ENCODE measurements around the gene IFNG-AS1.

Gene IFNG-AS1

GRCh38 chr12:67981287-67982162 lies 7.7 kb upstream of the IFNG-AS1 start:
- Mint-ChIP-seq H3K9me3 (peaks cover 14% of the 10 kb centered on the region), H3K27me3 (ENCODE audit: low read depth) (peaks cover 4% of the 10 kb centered on the region), H3K4me1 (peaks cover 9% of the 10 kb centered on the region), H3K27ac (peak overlapping the region in 1 of 3 experiments; percentile 35), H3K36me3 (ENCODE audit: low read depth) (no peaks in the 10 kb centered on the region), H3K4me3 (no peak overlapping the region)
- no peak for TF ChIP-seq CTCF (IDR thresholded peaks at IDR 0.05; ENCODE audit: unreplicated experiment in 3 of 3)

DNA sequence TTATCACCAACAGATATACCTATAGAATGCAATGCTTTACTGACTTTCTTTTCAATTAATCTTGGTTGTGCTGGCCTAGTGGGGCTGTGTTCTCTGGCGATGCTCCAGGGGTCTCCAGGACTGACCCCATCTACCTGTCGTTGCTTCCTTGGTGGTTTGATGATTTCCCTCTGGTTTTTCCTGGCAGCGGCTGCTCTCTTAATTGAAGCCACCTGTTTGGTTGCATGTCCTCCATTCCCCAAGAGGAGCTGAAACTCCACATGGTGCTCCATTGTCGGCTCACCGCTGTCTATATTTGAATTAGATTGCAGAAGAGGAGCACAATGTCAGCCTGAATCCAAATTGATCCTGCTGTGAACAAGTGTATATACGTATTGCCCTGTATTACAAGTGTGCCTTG lies 7.1 kb upstream of the IFNG-AS1 start:
- H3K27ac Mint-ChIP-seq = peak overlapping the region in 1 of 3 experiments; percentile 35
- H3K4me3 Mint-ChIP-seq = no peak overlapping the region
- H3K36me3 Mint-ChIP-seq (ENCODE audit: low read depth) = no peaks in the 10 kb centered on the region
- peaks cover 14% of the 10 kb centered on the region for H3K9me3 Mint-ChIP-seq
- H3K4me1 Mint-ChIP-seq = peaks cover 9% of the 10 kb centered on the region
- peaks cover 4% of the 10 kb centered on the region for H3K27me3 Mint-ChIP-seq (ENCODE audit: low read depth)
- TF ChIP-seq CTCF (IDR thresholded peaks at IDR 0.05; ENCODE audit: unreplicated experiment in 3 of 3) = no peak

DNA sequence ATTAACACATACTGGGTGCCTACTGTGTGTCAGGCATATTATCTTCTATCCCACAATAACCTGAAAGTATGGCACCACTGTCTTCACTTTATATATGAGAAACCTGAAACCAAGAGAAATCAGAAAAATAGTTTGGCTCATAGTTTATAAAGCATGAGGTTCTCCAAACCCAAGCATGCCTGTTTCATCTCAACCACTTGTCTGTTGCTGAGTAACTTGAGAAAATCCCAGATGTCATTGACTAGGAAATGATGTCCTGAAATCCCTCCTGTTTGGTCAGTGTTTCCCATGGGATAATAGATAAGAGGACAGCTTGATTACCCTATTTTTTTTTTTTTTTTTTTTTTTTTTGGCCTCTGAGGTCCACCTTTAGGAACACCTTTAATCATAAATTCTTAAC lies 2.6 kb upstream of the IFNG-AS1 start:
- H3K9me3 Mint-ChIP-seq = no peaks in the 10 kb centered on the region
- TF ChIP-seq CTCF (IDR thresholded peaks at IDR 0.05; ENCODE audit: unreplicated experiment in 3 of 3) = no peak
- no peak overlapping the region for H3K4me3 Mint-ChIP-seq
- no peak overlapping the region for H3K27ac Mint-ChIP-seq
- no peaks in the 10 kb centered on the region for H3K27me3 Mint-ChIP-seq (ENCODE audit: low read depth)
- H3K36me3 Mint-ChIP-seq (ENCODE audit: low read depth) = no peaks in the 10 kb centered on the region
- peaks cover 7% of the 10 kb centered on the region for H3K4me1 Mint-ChIP-seq

- Mint-ChIP-seq H3K27ac (no peak overlapping the region), H3K4me3 (no peak overlapping the region), H3K9me3 (no peaks in the 10 kb centered on the region), H3K27me3 (ENCODE audit: low read depth) (no peaks in the 10 kb centered on the region), H3K4me1 (no peaks in the 10 kb centered on the region), H3K36me3 (ENCODE audit: low read depth) (no peaks in the 10 kb centered on the region)
- TF ChIP-seq CTCF (IDR thresholded peaks at IDR 0.05; ENCODE audit: unreplicated experiment in 3 of 3) = no peak
These were observed 636 bp upstream of the IFNG-AS1 start for GRCh38 chr12:67988601-67989021.

DNA sequence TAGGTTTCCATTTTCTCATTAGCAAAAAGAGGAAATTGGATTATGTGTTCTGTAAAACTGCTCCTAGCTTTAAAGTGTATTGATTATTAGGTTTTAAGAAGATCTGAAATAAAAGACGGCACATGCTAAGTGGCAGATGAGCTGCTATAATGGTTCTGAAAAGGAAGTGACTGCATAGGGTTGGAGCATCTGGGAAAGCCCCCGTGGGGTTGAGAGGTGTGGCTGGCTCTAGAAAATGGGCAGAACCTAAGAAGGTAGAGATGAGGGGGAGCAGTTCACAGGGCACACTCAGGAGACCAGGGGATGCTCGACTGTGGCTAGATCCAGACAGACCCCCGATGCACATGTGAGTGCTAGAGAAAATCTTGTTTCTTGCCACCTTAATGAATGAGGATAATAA lies 1.9 kb downstream of the IFNG-AS1 start:
- no peak overlapping the region for H3K4me3 Mint-ChIP-seq
- H3K27ac Mint-ChIP-seq = no peak overlapping the region
- H3K36me3 Mint-ChIP-seq (ENCODE audit: low read depth) = no peaks in the 10 kb centered on the region
- no peaks in the 10 kb centered on the region for H3K27me3 Mint-ChIP-seq (ENCODE audit: low read depth)
- no peak for TF ChIP-seq CTCF (IDR thresholded peaks at IDR 0.05; ENCODE audit: unreplicated experiment in 3 of 3)
- no peaks in the 10 kb centered on the region for H3K9me3 Mint-ChIP-seq
- no peaks in the 10 kb centered on the region for H3K4me1 Mint-ChIP-seq

DNA sequence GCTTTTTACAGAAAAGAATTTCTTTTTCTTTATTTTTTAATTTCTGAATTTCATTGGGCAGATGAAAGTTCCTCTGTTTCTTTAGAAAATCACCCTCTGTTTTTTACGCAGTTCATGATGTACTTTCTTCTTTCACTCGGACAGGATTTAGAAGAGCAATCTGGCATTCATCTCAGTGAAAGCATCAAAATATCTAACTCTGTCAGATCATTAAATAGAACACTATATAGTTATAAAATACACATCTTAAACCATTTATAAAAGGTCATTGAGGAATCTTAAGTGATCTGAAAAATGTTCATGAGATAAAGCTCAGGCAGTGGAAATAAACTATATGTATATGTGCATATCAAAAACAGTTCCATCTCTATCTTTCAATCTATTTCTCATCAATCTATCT lies 3.9 kb downstream of the IFNG-AS1 start:
- Mint-ChIP-seq H3K36me3 (ENCODE audit: low read depth) (no peaks in the 10 kb centered on the region), H3K4me3 (no peak overlapping the region), H3K27me3 (ENCODE audit: low read depth) (no peaks in the 10 kb centered on the region), H3K4me1 (no peaks in the 10 kb centered on the region), H3K27ac (no peak overlapping the region), H3K9me3 (no peaks in the 10 kb centered on the region)
- TF ChIP-seq CTCF (IDR thresholded peaks at IDR 0.05; ENCODE audit: unreplicated experiment in 3 of 3) = no peak
